Stimulated activated CD4-positive, alpha-beta T cell treated with anti-CD3 and anti-CD28 coated beads, Interleukin-2, amount 100 ng/mL, for 48 hours (primary cell): ENCODE results near the gene CNGB1.
"Not testable (repeated sequence)": the region's sequence is repeated elsewhere in the genome, so short reads cannot be mapped to it uniquely, and the experiment has no call there.

Experiments
- DNase-seq, 2 donors: peaks; one replicate each; pipeline ENCODE4 v3.0.0-alpha.2; 2020

Gene CNGB1

GRCh38 chr16:57996406-57997175, 25.7 kb upstream of the CNGB1 start:
- DNase-seq = no peak

- DNase-seq = no peak
These were observed 24.9 kb upstream of the CNGB1 start for GRCh38 chr16:57995721-57996405.

- DNase-seq = peak; percentile 32 to 36
These were observed 23.9 kb upstream of the CNGB1 start for GRCh38 chr16:57994778-57995177.

DNA sequence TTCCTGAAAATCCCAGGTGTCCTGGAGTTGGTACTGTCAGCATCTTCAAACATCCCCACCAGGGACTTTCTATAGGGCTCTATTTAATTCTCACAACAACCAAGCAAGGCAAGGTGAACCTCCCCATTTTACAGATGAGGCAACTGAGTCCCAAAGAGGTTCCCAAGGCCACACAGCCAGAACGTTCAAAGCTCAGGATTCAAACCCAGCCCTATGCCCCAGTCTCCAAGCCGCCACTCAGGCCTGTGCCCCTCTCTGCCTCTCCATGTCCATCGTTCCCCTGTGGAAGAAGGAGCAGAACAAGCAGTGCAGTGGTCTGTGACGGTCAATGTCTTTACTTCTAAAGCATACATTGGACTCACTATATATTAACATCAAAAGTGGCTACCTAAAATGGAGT, 23.4 kb upstream of the CNGB1 start:
- no peak for DNase-seq

DNA sequence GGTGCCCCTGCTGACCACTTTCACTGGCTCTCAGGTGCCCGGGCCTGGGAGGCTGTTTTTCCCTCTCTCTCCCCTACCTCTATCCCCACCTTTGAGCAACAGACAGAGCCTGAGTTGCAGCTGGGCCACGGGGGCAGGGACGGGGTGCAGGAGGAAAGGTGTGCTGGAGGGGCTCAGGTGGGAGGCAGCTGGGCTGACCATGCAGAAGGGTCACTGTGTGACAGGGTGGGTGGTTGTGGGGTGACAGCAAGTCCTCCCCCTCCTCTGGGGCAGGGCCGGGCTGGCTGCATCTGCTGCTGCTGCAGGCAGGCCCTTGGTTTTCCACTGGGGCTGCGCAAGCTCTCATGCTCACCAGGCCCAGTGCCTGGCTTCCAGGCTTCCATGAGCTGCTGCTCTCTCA, 23.0 kb upstream of the CNGB1 start:
- no peak for DNase-seq

- DNase-seq = no peak
These were observed 22.5 kb upstream of the CNGB1 start for GRCh38 chr16:57993438-57993837.

GRCh38 chr16:57992084-57992483, 21.2 kb upstream of the CNGB1 start:
- DNase-seq = no peak

GRCh38 chr16:57991551-57992059, 20.7 kb upstream of the CNGB1 start:
- DNase-seq = no peak

GRCh38 chr16:57988929-57989328, 18.0 kb upstream of the CNGB1 start:
- no peak for DNase-seq

GRCh38 chr16:57987441-57988177, 16.7 kb upstream of the CNGB1 start:
- no peak for DNase-seq

DNA sequence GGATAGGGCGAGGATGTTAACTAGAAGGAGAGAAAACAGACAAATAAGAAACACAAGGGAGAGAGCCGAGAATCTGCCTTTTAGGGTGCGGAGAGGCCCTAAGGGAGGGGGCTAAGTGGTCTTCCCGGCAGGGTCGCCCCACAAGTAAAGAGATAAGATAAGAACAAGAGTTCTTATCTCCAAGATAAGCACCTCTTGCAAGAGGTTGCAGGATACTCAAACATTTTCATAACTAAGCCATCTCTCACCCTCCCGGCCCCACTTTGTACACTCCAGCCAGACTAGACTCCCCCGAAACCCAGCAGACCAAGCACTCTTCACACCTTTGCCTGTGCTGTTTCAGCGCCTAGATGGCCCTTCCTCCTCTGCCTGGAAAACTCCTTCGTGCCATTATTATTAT, 15.3 kb upstream of the CNGB1 start:
- no peak for DNase-seq

DNA sequence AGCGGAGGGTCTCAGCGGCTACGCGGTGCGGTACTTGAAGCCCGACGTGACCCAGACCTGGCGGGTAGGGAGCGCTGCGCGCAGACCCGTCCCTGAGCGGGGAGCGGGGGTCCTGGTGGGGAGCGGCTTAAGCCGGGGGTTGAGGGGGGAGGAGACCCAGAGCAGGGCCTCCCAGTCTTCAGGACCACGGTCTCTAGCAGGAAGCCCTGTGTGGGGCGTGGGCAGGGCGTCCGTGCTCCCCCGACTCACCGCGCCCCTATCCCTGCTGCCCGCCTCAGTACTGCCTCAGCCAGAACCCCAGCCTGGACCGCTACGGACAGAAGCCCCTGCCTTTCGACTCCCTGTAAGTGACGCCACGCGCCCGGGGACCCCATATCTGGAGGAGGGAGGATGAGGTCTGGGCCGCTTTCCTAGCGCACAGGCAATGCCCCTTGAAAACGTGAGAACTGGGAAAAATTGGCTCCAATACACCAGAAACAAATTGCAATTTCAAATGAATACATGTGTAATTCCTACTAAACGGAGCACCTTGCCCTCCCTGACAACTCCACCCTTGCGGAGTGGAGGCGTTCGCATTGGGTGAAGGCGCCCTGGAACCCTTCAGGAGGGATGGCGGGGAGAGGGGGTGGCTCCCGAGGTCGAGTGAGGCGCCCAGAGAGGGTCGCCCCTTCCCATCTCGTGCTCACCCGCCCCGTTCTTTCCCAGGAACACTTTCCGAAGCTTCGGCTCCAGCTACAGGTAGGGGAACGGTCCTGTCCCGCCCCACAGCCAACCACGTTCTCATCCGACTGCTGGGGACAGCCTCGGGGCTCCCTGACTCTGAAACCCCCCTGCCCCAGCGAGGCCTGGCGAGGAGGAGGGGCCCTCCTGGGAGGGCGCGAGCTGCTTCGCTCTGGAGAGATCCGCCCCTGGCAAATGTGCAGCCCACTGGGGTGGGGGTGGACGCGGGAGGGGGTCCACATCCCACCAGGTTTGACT, 14.6 kb upstream of the CNGB1 start:
- no peak for DNase-seq

DNA sequence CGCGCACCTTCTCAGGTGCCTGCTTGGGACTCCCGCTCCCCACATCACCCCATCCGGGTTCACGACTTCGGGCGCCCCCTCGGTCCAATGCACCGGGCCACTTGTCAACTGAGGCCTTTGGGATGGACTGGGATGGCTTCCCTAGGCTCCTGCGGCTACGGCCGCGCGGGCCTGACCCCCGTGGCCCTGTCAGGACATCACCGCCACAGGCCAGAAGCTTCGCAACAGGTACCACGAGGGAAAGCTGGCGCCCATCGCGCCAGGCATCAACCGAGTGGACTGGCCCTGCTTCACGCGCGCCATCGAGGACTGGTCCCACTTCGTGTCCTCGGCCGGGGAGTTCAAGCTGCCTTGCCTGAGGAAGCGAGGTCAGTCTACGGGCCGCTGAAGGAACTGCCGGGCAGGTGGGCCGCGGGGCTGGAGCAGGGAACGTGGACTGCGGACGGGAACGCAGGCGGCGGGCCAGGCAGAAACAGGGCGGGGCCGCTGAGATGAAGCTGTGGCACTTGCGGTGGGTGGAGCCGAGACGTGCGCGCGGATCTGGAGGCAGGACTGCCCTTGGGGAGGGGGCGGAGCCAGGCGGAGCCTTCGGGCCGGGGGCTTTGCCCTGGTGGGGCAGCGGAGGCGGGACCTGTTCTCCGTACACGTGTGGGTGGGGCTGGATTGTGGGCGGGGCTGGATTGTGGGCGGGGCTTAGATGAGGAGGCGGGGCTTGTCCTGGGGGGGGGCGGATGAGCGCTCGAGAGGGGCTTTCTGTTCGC, 13.7 kb upstream of the CNGB1 start:
- peak; percentile 85 to 87 for DNase-seq

DNA sequence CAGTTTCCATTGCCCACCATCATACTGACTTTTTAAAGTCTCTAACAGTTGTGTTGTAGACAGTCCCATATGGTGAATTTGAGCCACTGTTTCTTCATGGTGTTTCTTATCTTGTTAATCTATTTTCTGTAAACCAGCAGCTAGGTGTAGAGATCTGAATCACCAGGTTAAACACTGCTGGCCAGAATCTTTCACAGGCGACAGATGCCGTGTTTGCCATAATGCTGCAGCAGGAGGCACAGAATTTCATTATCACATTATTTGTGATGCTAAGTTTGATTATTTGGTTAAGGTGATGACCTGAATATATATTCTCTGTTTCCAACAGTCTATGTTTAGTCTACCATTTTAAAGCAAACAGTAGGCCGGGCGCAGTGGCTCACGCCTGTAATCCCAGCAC, 11.5 kb upstream of the CNGB1 start:
- no peak for DNase-seq

- DNase-seq = no peak
These were observed 10.7 kb upstream of the CNGB1 start for GRCh38 chr16:57981636-57982035.

- DNase-seq = no peak
These were observed 8.2 kb upstream of the CNGB1 start for GRCh38 chr16:57979006-57979585.

- DNase-seq = not testable (repeated sequence)
These were observed 7.1 kb upstream of the CNGB1 start for GRCh38 chr16:57978070-57978465.

DNA sequence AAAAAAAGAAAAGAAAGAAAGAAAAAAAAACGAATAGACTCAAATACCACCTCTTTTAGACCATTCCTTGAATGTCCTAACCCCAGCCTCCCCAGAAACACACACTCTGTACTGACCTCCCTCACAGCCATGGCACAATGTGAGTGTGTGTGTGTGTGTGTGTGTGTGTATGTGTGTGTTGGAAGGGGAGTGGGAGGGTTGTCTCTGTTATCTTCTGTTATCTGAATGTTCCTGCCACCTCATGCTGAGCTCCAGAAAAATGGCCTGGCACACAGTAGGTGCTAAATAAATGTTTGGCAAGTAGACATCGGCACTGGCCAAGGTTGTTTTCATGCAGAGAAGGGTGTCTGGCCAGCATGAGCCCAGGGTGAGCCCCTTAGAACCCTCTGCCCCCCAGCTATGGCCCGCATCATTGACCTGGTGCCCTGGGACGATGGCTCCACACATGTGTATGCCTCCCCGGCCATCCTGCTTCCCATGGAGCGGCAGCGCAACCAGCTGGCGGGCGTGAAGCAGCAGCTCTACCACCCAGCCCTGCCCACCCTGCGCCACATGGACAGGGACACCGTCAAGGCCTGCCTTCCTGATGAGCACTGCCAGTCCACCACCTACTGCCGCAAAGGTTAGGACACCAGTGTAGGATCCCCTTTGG, 6.6 kb upstream of the CNGB1 start:
- no peak for DNase-seq

DNA sequence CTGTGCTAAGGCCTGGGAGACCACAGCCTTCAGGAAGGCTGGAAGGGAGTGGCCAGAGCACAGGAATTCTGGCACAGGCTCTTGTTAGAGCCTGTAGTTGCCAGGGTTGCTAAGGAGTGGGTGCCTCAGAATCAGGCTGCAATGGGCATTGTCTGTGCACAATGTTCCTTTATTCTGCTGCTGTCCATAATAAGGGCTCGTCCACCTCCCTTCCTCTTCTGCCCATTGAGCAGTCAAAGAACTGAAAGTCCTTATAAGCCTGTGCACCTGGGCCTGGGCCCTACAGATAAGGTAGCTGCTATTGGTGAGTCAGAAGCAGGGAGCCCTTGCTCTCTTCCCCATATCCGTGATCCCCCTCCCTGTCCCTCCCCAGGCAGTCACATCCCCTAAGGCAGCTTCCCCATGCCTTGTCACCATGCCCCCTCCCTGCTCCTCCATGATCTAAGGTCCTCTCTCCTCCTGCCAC, 5.4 kb upstream of the CNGB1 start:
- DNase-seq = no peak

DNA sequence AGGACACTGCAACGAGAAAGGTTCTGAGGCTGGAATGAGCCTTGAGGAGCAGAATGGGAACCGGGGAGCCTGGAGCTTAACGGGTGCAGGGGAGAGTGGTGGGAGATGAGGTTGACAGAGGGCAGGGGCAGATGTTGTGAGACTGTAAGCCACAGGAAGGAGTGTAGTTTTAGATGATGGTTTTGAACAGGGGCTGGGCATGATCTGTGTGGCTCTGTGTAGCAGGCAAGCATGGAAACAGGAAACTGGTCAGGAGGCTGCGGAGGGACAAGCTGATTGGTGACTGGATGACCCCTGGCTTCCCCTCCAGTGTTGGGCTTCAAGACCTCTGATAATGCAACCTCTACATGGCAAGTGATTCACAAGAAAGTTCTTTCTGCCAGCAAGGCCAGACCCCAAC, 1.4 kb upstream of the CNGB1 start:
- no peak for DNase-seq

- no peak for DNase-seq
These were observed 920 bp upstream of the CNGB1 start for GRCh38 chr16:57971848-57972247.
